HepG2 (cell line): ENCODE measurements around the gene CFAP100. TPM values are rescaled to one million over a fixed set of nuclear protein-coding genes. Genes with fewer than 3 reads are reported as not detected.

Source experiments
- ATAC-seq: fragments of 200-7000 bp; cut with Tn5 transposase; 3 replicates; pipeline ENCODE4 v1.9.1; 2020; ENCODE audit warnings: mild to moderate bottlenecking, moderate library complexity
- BruUV-seq: library from RNA; stranded (reverse); fragments of 400-500 nt; replicated peaks from 2 replicates; lab custom pipeline; 2021; lab: Mats Ljungman, UMichigan
- CTCF ChIA-PET: fragments of 300-600 bp; formaldehyde crosslinking; extraction: SDS; loops from one replicate; lab custom pipeline; 2021; ENCODE audit warnings: low total read pairs, inconsistent platforms, low intra/inter-chr PET ratio; lab: Yijun Ruan, JAX
- POLR2A ChIA-PET: fragments of 350-600 bp; sonication (Branson Sonifier 250); formaldehyde crosslinking; loops from one replicate; lab custom pipeline; 2020; ENCODE audit warnings: antibody characterized with exemption, inconsistent platforms; lab: Yijun Ruan, JAX
- DNase-seq: peaks from one replicate; pipeline ENCODE4 v3.0.0-alpha.2; 2015; ENCODE audit warnings: low spot score
- FAIRE-seq: peaks from 3 replicates; lab custom pipeline; 2011; peaks lifted over from hg19 to GRCh38; lab: Jason Lieb, UNC
- H2AFZ ChIP-seq: one replicate; pipeline ENCODE4 v1.6.1; 2011; ENCODE audit warnings: low read length, inconsistent platforms
- H3K27ac ChIP-seq: fragments of 300-600 bp; 3 replicates; pipeline ENCODE4 v1.8.0; 2011; ENCODE audit warnings: mixed run types, mild to moderate bottlenecking, mixed read lengths, low read length, inconsistent platforms; ENCODE audit not compliant: insufficient read depth; ENCODE audit errors: extremely low read length
- H3K27me3 ChIP-seq, 2 experiments: fragments of 200-600 bp in 1 of 2; 2 replicates in 1 of 2; 3 replicates in 1 of 2; pipeline versions ENCODE4 v1.6.0 to v1.8.0; 2011; ENCODE audit warnings: low read length in 2 of 2, mild to moderate bottlenecking in 2 of 2, moderate library complexity in 2 of 2, inconsistent platforms in 1 of 2; ENCODE audit not compliant: insufficient read depth in 2 of 2, control insufficient read depth in 1 of 2
- H3K36me3 ChIP-seq, 2 experiments: fragments of 200-600 bp in 1 of 2; replicated peaks in 1 of 2; 2 replicates in 1 of 2; 3 replicates in 1 of 2; pipeline versions ENCODE4 v1.5.1 to v1.8.0; 2011; ENCODE audit warnings: low read length in 2 of 2, inconsistent platforms in 1 of 2; ENCODE audit not compliant: insufficient read depth in 2 of 2, control insufficient read depth in 1 of 2
- H3K4me1 ChIP-seq: 2 replicates; pipeline ENCODE4 v1.5.1; 2012; ENCODE audit warnings: low read length, inconsistent platforms; ENCODE audit not compliant: insufficient read depth
- H3K4me2 ChIP-seq: 2 replicates; pipeline ENCODE4 v1.6.0; 2011; ENCODE audit warnings: low read depth, low read length, inconsistent platforms
- H3K4me3 ChIP-seq, 3 experiments: fragments of 200-600 bp in 1 of 3; sonication (generic), shearing (Covaris generic) in 1 of 3; replicated peaks in 1 of 3; 2 replicates each; pipeline ENCODE4 v1.5.1; 2011 to 2016; ENCODE audit warnings: low read length in 3 of 3, inconsistent platforms in 2 of 3, low read depth in 2 of 3, mild to moderate bottlenecking in 2 of 3, control low read depth in 1 of 3, mixed read lengths in 1 of 3; ENCODE audit not compliant: insufficient read depth in 1 of 3
- H3K79me2 ChIP-seq: one replicate; pipeline ENCODE4 v1.6.1; 2011; ENCODE audit warnings: low read length, inconsistent platforms; ENCODE audit not compliant: insufficient read depth
- H3K9ac ChIP-seq: 2 replicates; pipeline ENCODE4 v1.6.0; 2011; ENCODE audit warnings: mild to moderate bottlenecking, low read depth, low read length, inconsistent platforms; ENCODE audit not compliant: insufficient read depth
- H3K9me3 ChIP-seq: 2 replicates; pipeline ENCODE4 v1.5.1; 2012; ENCODE audit warnings: mild to moderate bottlenecking, low read length
- H4K20me1 ChIP-seq: 2 replicates; pipeline ENCODE4 v1.6.0; 2011; ENCODE audit warnings: inconsistent platforms, mild to moderate bottlenecking, low read length, moderate library complexity; ENCODE audit not compliant: insufficient read depth
- CBX5 ChIP-seq: sonication (generic); formaldehyde crosslinking; IDR thresholded peaks from 2 replicates; pipeline ENCODE4 v1.4.0; 2020; ENCODE audit warnings: missing genetic modification reagents, borderline replicate concordance
- ELF4 ChIP-seq: sonication (generic); formaldehyde crosslinking; IDR thresholded peaks from 2 replicates; pipeline ENCODE4 v1.5.0; 2020; ENCODE audit warnings: missing genetic modification reagents, mild to moderate bottlenecking, moderate library complexity, borderline replicate concordance
- GATAD1 ChIP-seq: IDR thresholded peaks from 2 replicates; pipeline ENCODE4 v1.6.1; 2016; ENCODE audit warnings: missing genetic modification reagents, missing compliant biosample characterization
- HNRNPL ChIP-seq: fragments of 200-400 bp; formaldehyde crosslinking; IDR thresholded peaks from 2 replicates; pipeline ENCODE4 v1.6.1; 2017; ENCODE audit warnings: mild to moderate bottlenecking, low read depth, low read length
- IKZF4 ChIP-seq: sonication (generic); formaldehyde crosslinking; IDR thresholded peaks from 2 replicates; pipeline ENCODE4 v1.5.1; 2020; ENCODE audit warnings: borderline replicate concordance, mild to moderate bottlenecking, low read depth, missing genetic modification reagents; ENCODE audit errors: not compliant biosample characterization
- MED13 ChIP-seq: sonication (generic); formaldehyde crosslinking; IDR thresholded peaks from 2 replicates; pipeline ENCODE4 v1.5.0; 2020; ENCODE audit warnings: missing genetic modification reagents
- NAIF1 ChIP-seq: sonication (generic); formaldehyde crosslinking; IDR thresholded peaks from 2 replicates; pipeline ENCODE4 v1.5.0; 2020; ENCODE audit warnings: mild to moderate bottlenecking, missing genetic modification reagents, borderline replicate concordance
- ZNF292 ChIP-seq: sonication (generic); formaldehyde crosslinking; IDR thresholded peaks from 2 replicates; pipeline ENCODE4 v1.8.1; 2022; ENCODE audit warnings: mild to moderate bottlenecking, low read depth, missing genetic modification reagents, borderline replicate concordance
- ZNF629 ChIP-seq: sonication (generic); formaldehyde crosslinking; conservative IDR thresholded peaks from 2 replicates; pipeline ENCODE4 v1.5.0; 2020; ENCODE audit warnings: missing genetic modification reagents
- ZNF790 ChIP-seq: sonication (generic); formaldehyde crosslinking; IDR thresholded peaks from 2 replicates; pipeline ENCODE4 v1.8.0; 2022; ENCODE audit warnings: missing genetic modification reagents, mild to moderate bottlenecking, borderline replicate concordance
- WGBS: methylation state at CpG from one replicate; pipeline ENCODE4 v1.1.6; 2017; ENCODE audit warnings: low lambda C conversion rate; 5-methylcytosine and 5-hydroxymethylcytosine counted together
- in situ Hi-C: cut with HindIII; loops from 2 replicates; pipeline ENCODE4 v1.10.0; 2017; ENCODE audit warnings: low pct_unique_long_range_greater_than_20kb; ENCODE audit not compliant: extremely low pct_ligation_motif_present
- intact Hi-C: fragments of 100-400 bp; cut with micrococcal nuclease; formaldehyde crosslinking; loops from one replicate; pipeline ENCODE4 v1.10.0; 2022; ENCODE audit not compliant: unreplicated experiment
- polyA plus RNA-seq, 8 experiments: library from polyadenylated mRNA; depleted of rRNA in 3 of 8; stranded (reverse) in 7 of 8; unstranded in 1 of 8; fragments of >200 nt; fragmentation: Illumina TruSeq in 4 of 8; extraction: Trizol in 4 of 8; gene quantifications; 2 replicates each; pipeline versions ENCODE4 v1.2.1 to v1.2.3, GENCODE V29; 2011 to 2016; ENCODE audit warnings: low read depth in 4 of 8, missing spikeins in 1 of 8, mixed read lengths in 1 of 8; ENCODE audit not compliant: insufficient read depth in 1 of 8
- total RNA-seq, 5 experiments: library from RNA; depleted of rRNA; stranded (reverse); fragments of >200 nt; fragmentation: Illumina TruSeq; extraction: Trizol; gene quantifications; 2 replicates each; pipeline ENCODE4 v1.2.3, GENCODE V29; 2016; ENCODE audit warnings: low read depth in 1 of 5

The CFAP100 gene
- total and polyA plus RNA-seq, 2 of the 13 experiments (the other 11 are each of a cell fraction or from before 2014, with no cell fraction given) = 0.32 TPM; not detected in 1

GRCh38 chr3:126440709-126440995, 45.9 kb downstream of the CFAP100 start (continued):
- no peak for TF ChIP-seq IKZF4 (CRISPR knock-in tag)
- TF ChIP-seq ELF4 (CRISPR knock-in tag) = no peak

- Histone ChIP-seq H3K27ac (no peak overlapping the region), H3K27me3 (no peaks in the 10 kb centered on the region), H3K4me1 (peaks cover 10% of the 10 kb centered on the region), H3K9ac (no peak overlapping the region), H2AFZ (no peak overlapping the region), H3K79me2 (no peaks in the 10 kb centered on the region), H4K20me1 (no peaks in the 10 kb centered on the region), H3K9me3 (no peaks in the 10 kb centered on the region), H3K36me3 (peaks cover 11 to 43% of the 10 kb centered on the region in 2 experiments; a peak in 4 of 5 replicates), H3K4me3 (no peak overlapping the region), H3K4me2 (no peak overlapping the region)
- intact Hi-C loops = no loop called here
- DNase-seq (no peak), FAIRE-seq (no peak), ATAC-seq (no peak)
- TF ChIP-seq ZNF292 (CRISPR knock-in tag) (no peak), ZNF790 (CRISPR knock-in tag) (no peak)
- POLR2A ChIA-PET = no interaction called here
- 95% methylated on average over 14 of the region's 20 CpGs for WGBS
- no TSS peak for BruUV-seq
- CTCF ChIA-PET = no interaction called here
- in situ Hi-C loops = no loop called here
Measured at GRCh38 chr3:126441256-126441880, 46.7 kb downstream of the CFAP100 start.

- Histone ChIP-seq H3K27ac (no peak overlapping the region), H3K4me1 (peaks cover 17% of the 10 kb centered on the region), H4K20me1 (0 out of 2 replicates have a peak, but pooled peaks cover 3% of the 10 kb centered on the region), H3K9me3 (no peaks in the 10 kb centered on the region), H3K79me2 (no peaks in the 10 kb centered on the region), H3K27me3 (no peaks in the 10 kb centered on the region), H3K4me3 (no peak overlapping the region), H3K36me3 (peaks cover 11 to 37% of the 10 kb centered on the region in 2 experiments; a peak in 4 of 5 replicates), H2AFZ (no peak overlapping the region), H3K4me2 (no peak overlapping the region), H3K9ac (no peak overlapping the region)
- 98% methylated on average over 13 of the region's 13 CpGs for WGBS
- FAIRE-seq (no peak), DNase-seq (no peak), ATAC-seq (no peak)
- BruUV-seq = no TSS peak
- TF ChIP-seq MED13 (no peak), ZNF629 (CRISPR knock-in tag) (peak; percentile 55), NAIF1 (CRISPR knock-in tag) (no peak), HNRNPL (no peak), GATAD1 (no peak), CBX5 (CRISPR knock-in tag) (no peak)
- intact Hi-C loops (no loop called here), in situ Hi-C loops (no loop called here)
- POLR2A ChIA-PET = no interaction called here
- CTCF ChIA-PET = no interaction called here
Measured at GRCh38 chr3:126442094-126442855, 47.6 kb downstream of the CFAP100 start.
